Pancreas (tissue), 10 donors: ENCODE measurements around the gene SLCO2B1. TPM values are rescaled to one million over a fixed set of nuclear protein-coding genes. Genes with fewer than 3 reads are reported as not detected.

Source experiments
- ATAC-seq, 4 donors: fragments of 200-7000 bp; cut with Tn5 transposase; one replicate each; pipeline versions ENCODE4 v1.8.0 to v1.9.1; 2020; ENCODE audit warnings: mild to moderate bottlenecking in 4 of 4, moderate library complexity in 4 of 4
- DNase-seq, 6 donors: peaks; one replicate each; pipeline ENCODE4 v3.0.0-alpha.2; 2020
- FAIRE-seq: peaks from 2 replicates; lab custom pipeline; 2012; peaks lifted over from hg19 to GRCh38; lab: Jason Lieb, UNC
- H3K27ac ChIP-seq, 4 donors: fragments of 200-600 bp; sonication (generic); 1 replicate in 3 of 4; 2 replicates in 1 of 4; pipeline versions ENCODE4 v1.5.0 to v1.8.0; 2020
- H3K27me3 ChIP-seq, 4 donors: fragments of 200-600 bp; one replicate each; pipeline ENCODE4 v1.8.0; 2021
- H3K36me3 ChIP-seq, 3 donors: fragments of 200-600 bp; sonication (generic) in 1 of 3; one replicate each; pipeline versions ENCODE4 v1.5.0 to v1.8.0; 2020 to 2021
- H3K4me1 ChIP-seq, 3 donors: fragments of 200-600 bp; one replicate each; pipeline ENCODE4 v1.8.0; 2021
- H3K4me3 ChIP-seq, 4 donors: fragments of 200-600 bp; sonication (generic) in 2 of 4; one replicate each; pipeline versions ENCODE4 v1.5.0 to v1.8.0; 2020 to 2021
- H3K9me3 ChIP-seq, 4 donors: fragments of 200-600 bp; one replicate each; pipeline ENCODE4 v1.8.0; 2021
- CTCF ChIP-seq, 4 donors: fragments of 200-600 bp; sonication (generic) in 3 of 4; IDR thresholded peaks; one replicate each; pipeline versions ENCODE4 v1.5.0 to v1.8.0; 2021; ENCODE audit warnings: antibody characterized with exemption in 4 of 4
- WGBS, 2 donors: extraction: QIAGEN DNeasy Blood & Tissue Kit; methylation state at CpG; one replicate each; pipeline ENCODE4 v1.1.7; 2013; 5-methylcytosine and 5-hydroxymethylcytosine counted together
- intact Hi-C, 3 donors: fragments of 100-400 bp; cut with DNase I; formaldehyde crosslinking; loops; one replicate each; pipeline versions ENCODE4 v1.11.1 to v1.14.2; 2022
- polyA plus RNA-seq, 2 donors: library from polyadenylated mRNA; stranded (reverse); fragments of 200-250 nt; gene quantifications; one replicate each; pipeline ENCODE4 v1.2.3, GENCODE V29; 2013
- total RNA-seq, 6 donors: library from RNA; stranded (reverse); fragmentation: NEBNext Ultra II Directional in 4 of 6; extraction: Animal tissue kit (Norgen Biotek cat#: 25700) in 4 of 6; gene quantifications; one replicate each; pipeline versions ENCODE4 v1.2.1 to v1.2.4, GENCODE V29; 2021 to 2023
- donor health status: healthy with polysubstance abuse.
- donor health status: DM: no; HTN: no; CAD: no; lungs with moderate emphysema.
- donor health status: DM: no; HTN: no; CAD: no.
- donor health status: control.
- donor health status: control.
- donor health status: Bipolar disorder and iron deficiency.
- donor health status: DM: yes; HTN: yes; CAD: no.
- donor health status: DM: no; HTN: no; CAD: no.
- donor health status: DM: no; HTN: no; CAD: no.
- donor health status: DM: yes; HTN: yes; CAD: no.

The SLCO2B1 gene
- total and polyA plus RNA-seq, 8 donors: 3.6 to 71.4 (median 25.9) TPM

- peak in 1 of 6 donors; percentile 11 for DNase-seq
- Histone ChIP-seq H3K27ac (no peak overlapping the region), H3K36me3 (no peaks in the 10 kb centered on the region), H3K4me1 (no peaks in the 10 kb centered on the region), H3K27me3 (peaks cover 0 to 4% (median 0%) of the 10 kb centered on the region in 4 donors), H3K9me3 (no peaks in the 10 kb centered on the region), H3K4me3 (no peak overlapping the region)
- TF ChIP-seq CTCF (IDR thresholded peaks at IDR 0.05): no peak
- intact Hi-C loops: no loop called here
- no peak for FAIRE-seq
- 80 to 85% methylated on average over 8 of the region's 8 CpGs for WGBS, 2 donors
- ATAC-seq: no peak
These were observed 86.1 kb downstream of the SLCO2B1 start for GRCh38 chr11:75237050-75237449.

- H3K4me1 ChIP-seq: no peaks in the 10 kb centered on the region
- TF ChIP-seq CTCF (IDR thresholded peaks at IDR 0.05): no peak
- peak in 1 of 6 donors; percentile 20 for DNase-seq
- WGBS, 2 donors: 80 to 82% methylated on average over 9 of the region's 9 CpGs
- intact Hi-C loops: no loop called here
- H3K36me3 ChIP-seq: no peaks in the 10 kb centered on the region
- H3K4me3 ChIP-seq: no peak overlapping the region
- no peak for FAIRE-seq
- no peak for ATAC-seq
- no peaks in the 10 kb centered on the region for H3K9me3 ChIP-seq
- peaks cover 0 to 4% (median 0%) of the 10 kb centered on the region in 4 donors for H3K27me3 ChIP-seq
- no peak overlapping the region for H3K27ac ChIP-seq
These were observed 87.9 kb downstream of the SLCO2B1 start for GRCh38 chr11:75238595-75239440.

- Histone ChIP-seq H3K27me3 (peaks cover 0 to 4% (median 0%) of the 10 kb centered on the region in 4 donors), H3K4me3 (no peak overlapping the region), H3K4me1 (no peaks in the 10 kb centered on the region), H3K36me3 (no peaks in the 10 kb centered on the region), H3K9me3 (no peaks in the 10 kb centered on the region), H3K27ac (no peak overlapping the region)
- WGBS, 2 donors: 70 to 72% methylated on average over 10 of the region's 10 CpGs
- intact Hi-C loops: loop anchor here in 1 of 3 donors (10.0 kb wide), 2 partner anchors 215 to 305 kb away; no protein-coding TSS in a partner anchor
- no peak for FAIRE-seq
- no peak for TF ChIP-seq CTCF (IDR thresholded peaks at IDR 0.05)
- ATAC-seq: no peak
- DNase-seq: peak in 1 of 6 donors; percentile 37
These were observed 88.8 kb downstream of the SLCO2B1 start for GRCh38 chr11:75239531-75240290.

GRCh38 chr11:75240311-75241035 lies 89.6 kb downstream of the SLCO2B1 start, which contains the start of gene TPBGL:
Gene TPBGL, plus strand, starts transcription at chr11:75240774. Its CDS starts 276 bp downstream, at chr11:75241050.
- no peaks in the 10 kb centered on the region for H3K4me1 ChIP-seq
- DNase-seq: peak in 2 of 6 donors; percentile 69 to 70
- 8 to 24% methylated on average over 19 to 58 of the region's 58 CpGs for WGBS, 2 donors
- no peaks in the 10 kb centered on the region for H3K9me3 ChIP-seq
- TF ChIP-seq CTCF (IDR thresholded peaks at IDR 0.05): no peak
- H3K27me3 ChIP-seq: peaks cover 0 to 4% (median 0%) of the 10 kb centered on the region in 4 donors
- no peaks in the 10 kb centered on the region for H3K36me3 ChIP-seq
- ATAC-seq: no peak
- FAIRE-seq: no peak
- no peak within 1 kb of the TSS for H3K27ac ChIP-seq
- intact Hi-C loops: loop anchor here in 1 of 3 donors (10.0 kb wide), 2 partner anchors 216 to 306 kb away; no protein-coding TSS in a partner anchor
- peak within 1 kb of the TSS in 3 of 4 donors; percentile 10 to 46 (median 32) for H3K4me3 ChIP-seq
